Measurements from ENCODE around the gene MED27.

MED27 gene

GRCh38 chr9:132079391-132080091 is at the start of gene MED27:
TSS of gene MED27 (minus strand) at chr9:132079867. CDS start at chr9:132079844, 23 bp downstream.
- DNase-seq = peak; percentile 94

GRCh38 chr9:132127888-132128534 is 48.3 kb upstream of the MED27 start:
- no peak for DNase-seq

- no peak for DNase-seq
Measured at GRCh38 chr9:132126680-132127236, 47.1 kb upstream of the MED27 start.

GRCh38 chr9:132125944-132126679 is 46.4 kb upstream of the MED27 start:
- DNase-seq = peak; percentile 2

- DNase-seq = no peak
Measured at GRCh38 chr9:132125361-132125760, 45.7 kb upstream of the MED27 start.

GRCh38 chr9:132124800-132125199 is 45.1 kb upstream of the MED27 start:
- DNase-seq = no peak

- DNase-seq = no peak
Measured at GRCh38 chr9:132121021-132121420, 41.4 kb upstream of the MED27 start.

GRCh38 chr9:132117694-132118093 is 38.0 kb upstream of the MED27 start:
- DNase-seq = no peak

GRCh38 chr9:132116583-132116982 is 36.9 kb upstream of the MED27 start:
- DNase-seq = no peak

- DNase-seq = peak; percentile 10
Measured at GRCh38 chr9:132114102-132114707, 34.5 kb upstream of the MED27 start.

- DNase-seq = no peak
Measured at GRCh38 chr9:132109291-132109690, 29.6 kb upstream of the MED27 start.

GRCh38 chr9:132108728-132109127 is 29.1 kb upstream of the MED27 start:
- no peak for DNase-seq

GRCh38 chr9:132099741-132100407 is 20.2 kb upstream of the MED27 start:
- DNase-seq = no peak

- DNase-seq = no peak
Measured at GRCh38 chr9:132099167-132099566, 19.5 kb upstream of the MED27 start.

GRCh38 chr9:132094314-132094791 is 14.7 kb upstream of the MED27 start:
- no peak for DNase-seq

GRCh38 chr9:132090771-132091170 is 11.1 kb upstream of the MED27 start:
- no peak for DNase-seq

GRCh38 chr9:132087438-132088030 is 7.9 kb upstream of the MED27 start:
- DNase-seq = no peak

GRCh38 chr9:132082188-132082587 is 2.5 kb upstream of the MED27 start:
- DNase-seq = no peak

- DNase-seq = peak; percentile 1
Measured at GRCh38 chr9:132078699-132079356, 839 bp downstream of the MED27 start.

GRCh38 chr9:132077881-132078698 is 1.6 kb downstream of the MED27 start:
- peak; percentile 67 for DNase-seq
